ENCODE data around the gene SMG6.

SMG6 gene

DNA sequence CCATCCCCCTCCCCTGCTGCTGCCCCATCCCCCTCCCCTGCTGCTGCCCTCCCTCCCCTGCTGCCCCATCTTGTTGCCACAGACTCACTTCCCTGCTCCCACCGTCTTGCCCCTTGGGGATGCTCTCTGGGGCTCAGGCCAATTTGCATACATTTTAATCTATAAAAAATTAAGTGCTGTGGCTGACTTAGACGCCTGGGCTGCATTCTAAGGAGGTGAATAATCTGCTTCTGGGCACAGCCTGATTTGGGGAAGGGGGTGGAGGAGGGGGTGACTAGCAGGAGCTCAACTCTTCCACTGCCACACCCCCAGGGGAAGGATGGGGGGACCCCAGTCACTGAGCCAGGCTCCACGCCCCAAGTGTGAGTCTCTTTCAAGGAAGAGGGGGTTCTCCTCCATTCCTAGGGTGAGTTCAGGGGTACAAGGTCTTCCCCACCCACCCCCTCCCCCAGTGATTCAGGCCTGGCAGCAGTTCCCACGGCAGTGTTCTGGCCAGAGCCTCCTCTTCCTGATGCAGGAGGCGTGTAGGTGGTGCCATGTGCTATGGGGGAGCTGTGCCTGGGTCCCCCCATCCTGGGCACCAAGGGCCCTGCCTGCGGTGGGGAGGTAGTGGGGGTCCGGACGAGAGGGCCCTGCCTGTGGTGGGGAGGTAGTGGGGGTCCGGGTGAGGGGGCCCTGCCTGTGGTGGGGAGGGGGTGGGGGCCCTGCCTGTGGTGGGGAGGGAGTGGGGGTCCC is 268.6 kb downstream of the SMG6 start:
- no peak for DNase-seq (ENCODE audit: low read depth)
- no peak overlapping the region for H3K4me3 ChIP-seq (ENCODE audit: low read depth, low read length)
- TF ChIP-seq POLR2A (IDR thresholded peaks at IDR 0.05; ENCODE audit: extremely low read depth, insufficient read length) (no peak), MYC (IDR thresholded peaks at IDR 0.05; ENCODE audit: low read depth, low read length) (no peak)
- TF ChIP-seq, protein P1, sequence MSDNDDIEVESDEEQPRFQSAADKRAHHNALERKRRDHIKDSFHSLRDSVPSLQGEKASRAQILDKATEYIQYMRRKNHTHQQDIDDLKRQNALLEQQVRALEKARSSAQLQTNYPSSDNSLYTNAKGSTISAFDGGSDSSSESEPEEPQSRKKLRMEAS (IDR thresholded peaks at IDR 0.05; ENCODE audit: low read depth, low read length) = no peak
- TF ChIP-seq, protein P2, sequence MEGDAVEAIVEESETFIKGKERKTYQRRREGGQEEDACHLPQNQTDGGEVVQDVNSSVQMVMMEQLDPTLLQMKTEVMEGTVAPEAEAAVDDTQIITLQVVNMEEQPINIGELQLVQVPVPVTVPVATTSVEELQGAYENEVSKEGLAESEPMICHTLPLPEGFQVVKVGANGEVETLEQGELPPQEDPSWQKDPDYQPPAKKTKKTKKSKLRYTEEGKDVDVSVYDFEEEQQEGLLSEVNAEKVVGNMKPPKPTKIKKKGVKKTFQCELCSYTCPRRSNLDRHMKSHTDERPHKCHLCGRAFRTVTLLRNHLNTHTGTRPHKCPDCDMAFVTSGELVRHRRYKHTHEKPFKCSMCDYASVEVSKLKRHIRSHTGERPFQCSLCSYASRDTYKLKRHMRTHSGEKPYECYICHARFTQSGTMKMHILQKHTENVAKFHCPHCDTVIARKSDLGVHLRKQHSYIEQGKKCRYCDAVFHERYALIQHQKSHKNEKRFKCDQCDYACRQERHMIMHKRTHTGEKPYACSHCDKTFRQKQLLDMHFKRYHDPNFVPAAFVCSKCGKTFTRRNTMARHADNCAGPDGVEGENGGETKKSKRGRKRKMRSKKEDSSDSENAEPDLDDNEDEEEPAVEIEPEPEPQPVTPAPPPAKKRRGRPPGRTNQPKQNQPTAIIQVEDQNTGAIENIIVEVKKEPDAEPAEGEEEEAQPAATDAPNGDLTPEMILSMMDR (IDR thresholded peaks at IDR 0.05; ENCODE audit: low read depth, low read length) = no peak

DNA sequence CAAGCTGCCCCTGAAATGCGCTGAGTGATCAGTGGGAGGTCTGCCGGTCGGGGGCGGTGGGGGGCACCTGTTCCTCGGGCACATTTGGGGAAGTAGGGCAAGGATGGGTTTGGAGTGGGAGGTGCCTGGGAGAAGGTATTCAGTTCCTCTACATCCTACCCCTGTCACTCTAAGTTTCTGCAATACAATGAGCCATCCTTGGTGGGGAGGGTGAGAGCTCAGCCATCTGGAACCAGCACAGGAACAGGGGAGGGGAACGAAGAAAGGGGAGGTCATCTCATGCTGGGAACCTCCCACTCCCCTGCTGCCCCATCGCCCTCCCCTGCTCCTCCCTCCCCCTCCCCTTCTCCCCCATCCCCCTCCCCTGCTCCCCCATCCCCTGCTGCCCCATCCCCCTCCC is 269.4 kb downstream of the SMG6 start:
- peak; percentile 41 for DNase-seq (ENCODE audit: low read depth)
- H3K4me3 ChIP-seq (ENCODE audit: low read depth, low read length) = no peak overlapping the region
- TF ChIP-seq, protein P1 (IDR thresholded peaks at IDR 0.05; ENCODE audit: low read depth, low read length) = no peak
- TF ChIP-seq POLR2A (IDR thresholded peaks at IDR 0.05; ENCODE audit: extremely low read depth, insufficient read length) = no peak
- TF ChIP-seq, protein P2 (IDR thresholded peaks at IDR 0.05; ENCODE audit: low read depth, low read length) = no peak
- no peak for TF ChIP-seq MYC (IDR thresholded peaks at IDR 0.05; ENCODE audit: low read depth, low read length)

DNA sequence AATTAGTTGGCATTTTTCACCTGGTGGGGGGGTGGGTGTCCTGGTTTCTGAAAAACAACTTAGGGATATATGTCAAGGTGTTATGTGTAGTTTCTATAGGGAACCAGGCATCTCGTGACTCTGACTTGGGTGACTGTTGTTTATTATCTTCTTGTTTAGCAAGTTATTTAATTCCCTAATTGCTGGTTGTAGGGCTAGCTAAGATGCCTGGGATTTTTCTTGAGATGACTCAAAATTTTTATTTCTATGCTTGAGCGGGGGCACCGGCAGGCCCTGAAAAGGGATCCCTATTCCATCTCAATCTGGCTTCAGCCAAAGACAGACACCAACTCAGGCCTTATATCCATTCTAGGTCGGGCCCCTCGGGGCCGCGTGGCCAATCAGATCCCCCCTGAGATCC is 270.4 kb downstream of the SMG6 start:
- TF ChIP-seq MYC (IDR thresholded peaks at IDR 0.05; ENCODE audit: low read depth, low read length) (no peak), POLR2A (IDR thresholded peaks at IDR 0.05; ENCODE audit: extremely low read depth, insufficient read length) (no peak)
- TF ChIP-seq, protein P2 (IDR thresholded peaks at IDR 0.05; ENCODE audit: low read depth, low read length) = no peak
- TF ChIP-seq, protein P1 (IDR thresholded peaks at IDR 0.05; ENCODE audit: low read depth, low read length) = no peak
- H3K4me3 ChIP-seq (ENCODE audit: low read depth, low read length) = no peak overlapping the region
- no peak for DNase-seq (ENCODE audit: low read depth)

DNA sequence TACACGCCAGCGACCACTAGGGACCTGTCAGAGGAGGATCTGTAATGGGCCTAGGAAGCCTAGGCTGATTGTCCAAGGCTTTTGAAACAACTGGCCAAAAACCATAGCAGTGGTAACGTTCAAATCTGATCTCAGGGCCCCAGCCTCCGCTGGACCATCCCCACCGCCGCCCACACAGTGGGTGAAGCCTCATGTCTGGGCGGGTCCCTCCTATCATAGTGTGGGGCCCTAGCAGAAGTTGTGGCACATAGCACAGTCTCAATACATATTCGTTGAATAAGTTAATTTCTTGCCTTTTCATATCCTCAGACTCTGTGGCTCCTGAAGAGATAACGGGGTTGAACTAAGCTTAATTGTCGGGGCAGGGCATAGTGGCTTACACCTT is 272.8 kb downstream of the SMG6 start:
- DNase-seq (ENCODE audit: low read depth) = peak; percentile 85
- TF ChIP-seq, protein P2 (IDR thresholded peaks at IDR 0.05; ENCODE audit: low read depth, low read length) = peak; percentile 49
- TF ChIP-seq MYC (IDR thresholded peaks at IDR 0.05; ENCODE audit: low read depth, low read length) (peak; percentile 48; the same call in 1 of the 2 replicates), POLR2A (IDR thresholded peaks at IDR 0.05; ENCODE audit: extremely low read depth, insufficient read length) (no peak)
- TF ChIP-seq, protein P1 (IDR thresholded peaks at IDR 0.05; ENCODE audit: low read depth, low read length) = no peak
- peak overlapping the region; percentile 79 for H3K4me3 ChIP-seq (ENCODE audit: low read depth, low read length)

DNA sequence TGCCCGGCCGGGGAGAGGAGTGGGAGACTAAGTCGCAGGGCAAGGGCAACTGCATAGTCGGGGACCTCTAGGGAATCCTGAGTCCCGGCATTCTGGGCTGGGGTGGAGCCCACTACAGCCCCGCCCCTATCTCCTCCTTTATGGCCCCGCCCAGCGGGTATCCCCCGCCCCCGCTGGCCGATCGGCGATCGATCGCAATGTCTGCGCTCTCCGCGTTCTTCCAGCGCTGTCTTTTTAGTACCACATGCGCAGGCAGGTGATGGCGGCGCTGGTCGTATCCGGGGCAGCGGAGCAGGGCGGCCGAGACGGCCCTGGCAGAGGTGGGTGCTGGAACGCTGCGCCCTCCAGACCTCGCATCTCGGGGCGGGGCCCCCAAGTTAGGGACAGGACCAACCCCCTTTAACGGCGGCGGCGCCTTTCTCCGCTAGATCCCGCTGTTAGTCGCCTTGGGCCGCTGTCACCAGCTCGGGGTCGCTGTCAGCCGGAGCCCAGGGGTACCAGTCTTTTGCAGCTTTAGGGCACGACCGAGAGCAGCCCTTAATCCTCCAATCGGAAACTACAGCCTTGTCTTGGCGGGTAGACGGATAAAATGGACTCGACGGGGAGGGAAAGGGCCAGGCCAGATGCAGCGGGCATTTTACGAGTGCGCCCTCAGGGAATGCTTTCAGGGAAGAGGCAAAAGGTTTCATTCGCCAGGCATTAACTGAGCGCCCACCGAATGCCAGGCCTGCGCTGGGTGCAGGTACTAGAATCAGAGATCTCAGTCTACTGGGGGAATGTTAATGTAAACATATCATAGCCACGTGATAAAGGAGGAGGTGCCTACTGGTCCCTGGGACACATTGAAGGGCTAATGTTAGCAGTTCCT is 273.4 kb downstream of the SMG6 start, which contains the start of gene DPH1:
DPH1 (plus strand) TSS at position 243 of the 868 bp plus-strand sequence; CDS start at position 260, 17 bp downstream.
- TF ChIP-seq, protein P2 (IDR thresholded peaks at IDR 0.05; ENCODE audit: low read depth, low read length) = no peak
- TF ChIP-seq, protein P1 (IDR thresholded peaks at IDR 0.05; ENCODE audit: low read depth, low read length) = peak; percentile 92
- TF ChIP-seq MYC (IDR thresholded peaks at IDR 0.05; ENCODE audit: low read depth, low read length) (peak; percentile 97), POLR2A (IDR thresholded peaks at IDR 0.05; ENCODE audit: extremely low read depth, insufficient read length) (peak; percentile 55)
- DNase-seq (ENCODE audit: low read depth) = peak; percentile 79
- peak within 1 kb of the TSS; percentile 79 for H3K4me3 ChIP-seq (ENCODE audit: low read depth, low read length)
